K562 (cell line): Measurements from ENCODE around the gene ISM1. TPM values are rescaled to one million over a fixed set of nuclear protein-coding genes. Genes with fewer than 3 reads are reported as not detected.

Experiments used
- ATAC-seq: fragments of 200-7000 bp; cut with Tn5 transposase; 3 replicates; pipeline ENCODE4 v1.9.1; 2020; ENCODE audit warnings: moderate library complexity
- BruUV-seq: library from RNA; stranded (reverse); fragments of 400-500 nt; replicated peaks from 2 replicates; lab custom pipeline; 2021; lab: Mats Ljungman, UMichigan
- CTCF ChIA-PET: fragments of 300-600 bp; formaldehyde crosslinking; extraction: SDS; loops from one replicate; lab custom pipeline; 2021; ENCODE audit warnings: low intra/inter-chr PET ratio; lab: Yijun Ruan, JAX
- POLR2A ChIA-PET: fragments of 300-600, 350-650 bp; sonication (Branson Sonifier 250); formaldehyde crosslinking; extraction: SDS; loops from one replicate; lab custom pipeline; 2021; ENCODE audit warnings: antibody characterized with exemption, inconsistent platforms; lab: Yijun Ruan, JAX
- DNase-seq, 4 experiments: peaks; one replicate each; pipeline versions ENCODE4 v3.0.0 to v3.0.0-alpha.2; 2011 to 2018; ENCODE audit warnings: low spot score in 3 of 4, mixed read lengths in 3 of 4; ENCODE audit errors: extremely low read depth in 1 of 4
- FAIRE-seq: peaks from 2 replicates; lab custom pipeline; 2011; peaks lifted over from hg19 to GRCh38; lab: Jason Lieb, UNC
- H2AFZ ChIP-seq: 2 replicates; pipeline ENCODE4 v1.6.0; 2011; ENCODE audit warnings: low read depth, low read length, control low read depth, inconsistent platforms
- H3K27ac ChIP-seq: fragments of 200-600 bp; 3 replicates; pipeline ENCODE4 v1.8.0; 2011; ENCODE audit warnings: low read depth, mild to moderate bottlenecking, control low read depth, inconsistent platforms, low read length, moderate library complexity, mixed read lengths; ENCODE audit errors: extremely low read depth
- H3K27me3 ChIP-seq, 2 experiments: fragments of 300-600 bp in 1 of 2; 2 replicates in 1 of 2; 3 replicates in 1 of 2; pipeline versions ENCODE4 v1.6.0 to v1.8.0; 2011; ENCODE audit warnings: inconsistent platforms in 2 of 2, low read length in 2 of 2, mild to moderate bottlenecking in 1 of 2, mixed read lengths in 1 of 2, moderate library complexity in 1 of 2; ENCODE audit not compliant: control insufficient read depth in 2 of 2, insufficient read depth in 2 of 2
- H3K36me3 ChIP-seq: fragments of 300-600 bp; 3 replicates; pipeline ENCODE4 v1.8.0; 2011; ENCODE audit warnings: mild to moderate bottlenecking, low read length, inconsistent platforms; ENCODE audit not compliant: control insufficient read depth, insufficient read depth
- H3K4me1 ChIP-seq, 2 experiments: fragments of 200-600 bp in 1 of 2; replicated peaks in 1 of 2; 2 replicates in 1 of 2; 3 replicates in 1 of 2; pipeline versions ENCODE4 v1.5.1 to v1.8.0; 2011; ENCODE audit warnings: inconsistent platforms in 2 of 2, low read length in 2 of 2, mild to moderate bottlenecking in 1 of 2, mixed read lengths in 1 of 2, moderate library complexity in 1 of 2; ENCODE audit not compliant: control insufficient read depth in 2 of 2, insufficient read depth in 2 of 2
- H3K4me2 ChIP-seq: 2 replicates; pipeline ENCODE4 v1.6.1; 2011; ENCODE audit warnings: low read length, control low read depth, inconsistent platforms, mixed read lengths; ENCODE audit not compliant: insufficient read depth
- H3K4me3 ChIP-seq: fragments of 200-600 bp; sonication (generic), shearing (Covaris generic); 2 replicates; pipeline ENCODE4 v1.5.1; 2016; ENCODE audit warnings: control low read depth, inconsistent platforms
- H3K79me2 ChIP-seq: fragments of 200-600 bp; 3 replicates; pipeline ENCODE4 v1.8.0; 2011; ENCODE audit warnings: low read length, inconsistent platforms; ENCODE audit not compliant: control insufficient read depth, insufficient read depth
- H3K9ac ChIP-seq, 2 experiments: 2 replicates each; pipeline versions ENCODE4 v1.6.0 to v1.6.1; 2011; ENCODE audit warnings: low read depth in 2 of 2, low read length in 2 of 2, control low read depth in 1 of 2, inconsistent platforms in 1 of 2, mild to moderate bottlenecking in 1 of 2, mixed read lengths in 1 of 2; ENCODE audit not compliant: insufficient read depth in 1 of 2
- H3K9me1 ChIP-seq: one replicate; pipeline ENCODE4 v1.6.0; 2011; ENCODE audit warnings: inconsistent platforms, mild to moderate bottlenecking, low read length, moderate library complexity; ENCODE audit not compliant: control insufficient read depth, insufficient read depth
- H3K9me3 ChIP-seq: replicated peaks from 2 replicates; pipeline ENCODE4 v1.5.1; 2011; ENCODE audit warnings: low read depth, low read length, inconsistent platforms; ENCODE audit not compliant: control insufficient read depth, insufficient read depth
- H4K20me1 ChIP-seq: replicated peaks from 2 replicates; pipeline ENCODE4 v1.6.1; 2011; ENCODE audit warnings: low read length, inconsistent platforms, mixed read lengths; ENCODE audit not compliant: control insufficient read depth, insufficient read depth
- E2F4 ChIP-seq: sonication (generic); formaldehyde crosslinking; IDR thresholded peaks from 2 replicates; pipeline ENCODE4 v1.8.0; 2022; ENCODE audit warnings: mild to moderate bottlenecking, low read depth, missing genetic modification reagents
- ETV6 ChIP-seq, 3 experiments: fragments of 150-350 bp in 1 of 3; sonication (generic) in 1 of 3; formaldehyde crosslinking in 1 of 3; IDR thresholded peaks; 2 replicates each; pipeline versions ENCODE4 v1.6.1 to v1.8.0; 2014 to 2022; ENCODE audit warnings: borderline replicate concordance in 2 of 3, low read depth in 2 of 3, antibody characterized with exemption in 1 of 3, low read length in 1 of 3, mild to moderate bottlenecking in 1 of 3, missing genetic modification reagents in 1 of 3
- HIVEP1 ChIP-seq: fragments of 250-450 bp; sonication (Bioruptor Pico); IDR thresholded peaks from 2 replicates; pipeline ENCODE4 v1.4.0; 2020; ENCODE audit warnings: mild to moderate bottlenecking
- HNRNPLL ChIP-seq: fragments of 200-400 bp; formaldehyde crosslinking; IDR thresholded peaks from 2 replicates; pipeline ENCODE4 v1.6.1; 2017; ENCODE audit warnings: low read length, low read depth, mild to moderate bottlenecking; ENCODE audit not compliant: poor library complexity, severe bottlenecking
- ILK ChIP-seq: fragments of 450-650 bp; IDR thresholded peaks from 2 replicates; pipeline ENCODE4 v1.6.1; 2016; ENCODE audit warnings: missing genetic modification characterization, low read depth, mild to moderate bottlenecking, missing compliant biosample characterization, moderate library complexity, borderline replicate concordance
- PCBP2 ChIP-seq: fragments of 200-400 bp; formaldehyde crosslinking; IDR thresholded peaks from 2 replicates; pipeline ENCODE4 v1.6.1; 2018; ENCODE audit warnings: low read length, low read depth, mild to moderate bottlenecking, moderate library complexity; ENCODE audit not compliant: poor library complexity, severe bottlenecking
- SREBF2 ChIP-seq: sonication (generic); formaldehyde crosslinking; IDR thresholded peaks from 2 replicates; pipeline ENCODE4 v1.4.0; 2020; ENCODE audit warnings: mild to moderate bottlenecking, missing genetic modification reagents
- TSHZ1 ChIP-seq: fragments of 250-450 bp; sonication (Bioruptor Pico); IDR thresholded peaks from 2 replicates; pipeline ENCODE4 v1.4.0; 2020; ENCODE audit warnings: mild to moderate bottlenecking, moderate library complexity
- WGBS: fragments of 100-300 bp; shearing (Covaris generic); methylation state at CpG from one replicate; pipeline ENCODE4 v1.1.6; 2016; ENCODE audit warnings: low coverage, mixed read lengths; ENCODE audit not compliant: insufficient coverage; ENCODE audit errors: missing lambda C conversion rate; 5-methylcytosine and 5-hydroxymethylcytosine counted together
- in situ Hi-C: fragments of 300-500 bp; cut with MboI; formaldehyde crosslinking; loops from 4 replicates; pipeline ENCODE4 v1.15.0; 2018; ENCODE audit warnings: inconsistent platforms, mixed read lengths
- intact Hi-C: fragments of 100-400 bp; cut with micrococcal nuclease; formaldehyde crosslinking; loops from 2 replicates; pipeline ENCODE4 v1.14.2; 2022
- polyA plus RNA-seq, 8 experiments: library from polyadenylated mRNA; depleted of rRNA in 4 of 8; stranded (reverse) in 5 of 8; unstranded in 3 of 8; fragments of >200 nt; fragmentation: Nextera tagmentation in 2 of 8; fragmentation: Illumina TruSeq in 1 of 8; extraction: Ambion mirVana in 2 of 8; extraction: Trizol in 1 of 8; gene quantifications; 2 replicates each; pipeline versions ENCODE4 v1.2.1 to v1.2.3, GENCODE V29; 2011 to 2014; ENCODE audit warnings: inconsistent platforms in 1 of 8, missing spikeins in 1 of 8
- total RNA-seq, 7 experiments: library from RNA; depleted of rRNA in 6 of 7; stranded (reverse); fragments of >200 nt in 6 of 7; fragmentation: Illumina TruSeq in 2 of 7; extraction: Trizol in 2 of 7; gene quantifications; 2 replicates each; pipeline versions ENCODE4 v1.2.1 to v1.2.3, GENCODE V29; 2011 to 2021; ENCODE audit warnings: low replicate concordance in 1 of 7
- TF ChIP-seq, protein P1 (sequence below), 2 experiments: IDR thresholded peaks; 2 replicates each; pipeline ENCODE4 v1.6.1; 2011; ENCODE audit warnings: borderline replicate concordance in 1 of 2, control low read depth in 1 of 2, low read depth in 1 of 2, low read length in 1 of 2, mild to moderate bottlenecking in 1 of 2, mixed read lengths in 1 of 2, moderate library complexity in 1 of 2; ENCODE audit not compliant: insufficient read depth in 1 of 2, insufficient read length in 1 of 2, poor library complexity in 1 of 2, severe bottlenecking in 1 of 2; ENCODE audit errors: extremely low read depth in 1 of 2

Gene ISM1
- total and polyA plus RNA-seq, 9 of the 15 experiments (the other 6 are each of a cell fraction or from before 2014, with no cell fraction given), result not detected

- TF ChIP-seq TSHZ1 (CRISPR knock-in tag) (no peak), PCBP2 (no peak), E2F4 (no peak), ETV6 (IDR thresholded peaks at IDR 0.05; ENCODE audit: borderline replicate concordance in 1 of 2, low read depth in 2 of 2, low read length in 1 of 2) (no peak), ETV6 (CRISPR knock-in tag; IDR thresholded peaks at IDR 0.05; ENCODE audit: borderline replicate concordance) (no peak)
- TF ChIP-seq, all 486 proteins: peak for 0
Measured at GRCh38 chr20:13294522-13294921, 73.4 kb downstream of the ISM1 start (continued).

GRCh38 chr20:13295637-13296036, 74.6 kb downstream of the ISM1 start:
- H4K20me1 ChIP-seq, result no peaks in the 10 kb centered on the region
- H3K79me2 ChIP-seq, result no peaks in the 10 kb centered on the region
- intact Hi-C loops (no loop called here), in situ Hi-C loops (no loop called here)
- H2AFZ ChIP-seq, result no peak overlapping the region
- no peaks in the 10 kb centered on the region for H3K9me3 ChIP-seq
- no peak for DNase-seq
- H3K4me3 ChIP-seq, result no peak overlapping the region
- H3K27ac ChIP-seq, result no peak overlapping the region
- peaks cover 0 to 7% of the 10 kb centered on the region in 2 experiments; a peak in 2 of 5 replicates for H3K4me1 ChIP-seq
- H3K36me3 ChIP-seq, result no peaks in the 10 kb centered on the region
- no TSS peak for BruUV-seq
- no peak for ATAC-seq
- POLR2A ChIA-PET, result interaction anchor here (1.0 kb wide), 1 partner anchor 14 kb away, joined by 3 read pairs; no protein-coding TSS in a partner anchor
- peaks cover 0 to 9% of the 10 kb centered on the region in 2 experiments; a peak in 2 of 5 replicates for H3K27me3 ChIP-seq
- H3K4me2 ChIP-seq, result no peak overlapping the region
- CTCF ChIA-PET, result no interaction called here
- WGBS, result 1% methylated on average over 7 of the region's 8 CpGs
- no peaks in the 10 kb centered on the region for H3K9me1 ChIP-seq
- no peak for FAIRE-seq
- H3K9ac ChIP-seq, result no peak overlapping the region
- TF ChIP-seq SREBF2 (no peak), ILK (no peak), HIVEP1 (CRISPR knock-in tag) (no peak), HNRNPLL (no peak)
- TF ChIP-seq, protein P1, sequence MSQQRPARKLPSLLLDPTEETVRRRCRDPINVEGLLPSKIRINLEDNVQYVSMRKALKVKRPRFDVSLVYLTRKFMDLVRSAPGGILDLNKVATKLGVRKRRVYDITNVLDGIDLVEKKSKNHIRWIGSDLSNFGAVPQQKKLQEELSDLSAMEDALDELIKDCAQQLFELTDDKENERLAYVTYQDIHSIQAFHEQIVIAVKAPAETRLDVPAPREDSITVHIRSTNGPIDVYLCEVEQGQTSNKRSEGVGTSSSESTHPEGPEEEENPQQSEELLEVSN (IDR thresholded peaks at IDR 0.05; ENCODE audit: borderline replicate concordance in 1 of 2, extremely low read depth in 1 of 2, insufficient read depth in 1 of 2, insufficient read length in 1 of 2, low read depth in 1 of 2, low read length in 1 of 2, poor library complexity in 1 of 2, severe bottlenecking in 1 of 2), result no peak
